ENCODE results near the gene CFAP73. TPM values are rescaled to one million over a fixed set of nuclear protein-coding genes. Genes with fewer than 3 reads are reported as not detected.

The CFAP73 gene
- total RNA-seq = under 1 TPM in 1 of 3 donors, not detected in 2; 0.29 TPM

- peaks cover 0 to 8% of the 10 kb centered on the region in 2 donors for H3K27me3 ChIP-seq
- TF ChIP-seq CTCF (IDR thresholded peaks at IDR 0.05) (no peak), POLR2AphosphoS5 (IDR thresholded peaks at IDR 0.05) (no peak), POLR2A (IDR thresholded peaks at IDR 0.05) (no peak)
- no peaks in the 10 kb centered on the region for H3K4me1 ChIP-seq
- H3K36me3 ChIP-seq = no peaks in the 10 kb centered on the region
- intact Hi-C loops (cut with DNase I; ENCODE audit: low total_unique reads) = no loop called here
- H3K27ac ChIP-seq = peak within 1 kb of the TSS; percentile 65 to 77
- H3K4me3 ChIP-seq = peak within 1 kb of the TSS in 2 of 3 donors; percentile 20 to 25
- no peaks in the 10 kb centered on the region for H3K9me3 ChIP-seq
- DNase-seq (ENCODE audit: low spot score in 2 of 2) = peak; percentile 65 to 84
Measured at GRCh38 chr12:113149361-113150150, at the start of gene CFAP73. Gene CFAP73, plus strand, starts transcription at chr12:113149724. Its CDS starts 134 bp downstream, at chr12:113149858.

DNA sequence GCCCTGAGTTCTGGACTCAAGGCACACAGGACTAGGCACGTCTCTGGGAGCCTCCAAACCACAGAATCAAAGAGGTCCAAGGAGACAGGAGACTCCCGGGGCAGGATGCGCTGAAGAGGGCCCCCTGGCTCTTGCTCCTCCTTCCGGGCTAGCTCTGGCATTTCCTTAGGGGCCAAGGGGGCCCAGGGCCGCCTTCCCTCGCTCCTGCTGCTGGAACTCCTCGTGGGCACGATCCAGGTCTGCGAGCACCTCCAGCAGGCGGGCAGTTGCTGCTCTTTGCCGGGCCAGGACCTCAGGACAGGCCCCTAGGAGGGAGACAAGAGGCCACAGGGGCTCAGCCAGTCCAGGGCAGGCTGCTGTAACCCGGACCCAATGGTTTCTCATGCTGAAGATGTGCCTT lies 49.8 kb upstream of the CFAP73 start:
- no peak overlapping the region for H3K4me3 ChIP-seq
- no peaks in the 10 kb centered on the region for H3K27me3 ChIP-seq
- H3K9me3 ChIP-seq = no peaks in the 10 kb centered on the region
- no peak for DNase-seq (ENCODE audit: low spot score in 2 of 2)
- no peaks in the 10 kb centered on the region for H3K36me3 ChIP-seq
- H3K27ac ChIP-seq = peak overlapping the region in 1 of 2 donors; percentile 68
- no peaks in the 10 kb centered on the region for H3K4me1 ChIP-seq
- intact Hi-C loops (cut with DNase I; ENCODE audit: low total_unique reads) = no loop called here
- TF ChIP-seq CTCF (IDR thresholded peaks at IDR 0.05) = no peak
- TF ChIP-seq POLR2AphosphoS5 (IDR thresholded peaks at IDR 0.05) = no peak
- no peak for TF ChIP-seq POLR2A (IDR thresholded peaks at IDR 0.05)

GRCh38 chr12:113101751-113102150 lies 47.8 kb upstream of the CFAP73 start:
- Histone ChIP-seq H3K27me3 (no peaks in the 10 kb centered on the region), H3K4me1 (no peaks in the 10 kb centered on the region), H3K36me3 (no peaks in the 10 kb centered on the region), H3K27ac (no peak overlapping the region), H3K4me3 (no peak overlapping the region), H3K9me3 (no peaks in the 10 kb centered on the region)
- DNase-seq (ENCODE audit: low spot score in 2 of 2) = no peak
- TF ChIP-seq CTCF (IDR thresholded peaks at IDR 0.05) (no peak), POLR2A (IDR thresholded peaks at IDR 0.05) (no peak), POLR2AphosphoS5 (IDR thresholded peaks at IDR 0.05) (no peak)
- intact Hi-C loops (cut with DNase I; ENCODE audit: low total_unique reads) = no loop called here

DNA sequence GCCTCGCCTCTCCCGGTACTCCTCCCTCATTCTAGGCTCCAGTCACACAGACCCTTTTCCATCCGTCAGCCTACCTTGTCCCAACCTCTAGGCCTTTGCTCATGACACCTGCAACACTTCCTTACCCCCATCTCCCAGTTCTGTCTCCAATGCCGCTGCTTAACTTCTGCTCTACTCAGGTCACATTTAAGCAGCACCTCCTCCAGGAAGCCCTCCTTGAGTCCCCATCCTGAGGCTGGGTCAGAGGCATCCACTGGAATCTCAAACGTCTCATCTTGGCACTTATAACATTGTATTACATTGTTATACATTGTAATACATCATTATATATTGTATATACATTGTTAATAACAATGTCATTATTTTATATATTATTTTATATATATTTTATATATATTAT lies 46.7 kb upstream of the CFAP73 start:
- Histone ChIP-seq H3K36me3 (no peaks in the 10 kb centered on the region), H3K4me1 (no peaks in the 10 kb centered on the region), H3K9me3 (no peaks in the 10 kb centered on the region), H3K27me3 (no peaks in the 10 kb centered on the region), H3K4me3 (no peak overlapping the region), H3K27ac (no peak overlapping the region)
- DNase-seq (ENCODE audit: low spot score in 2 of 2) = no peak
- intact Hi-C loops (cut with DNase I; ENCODE audit: low total_unique reads) = no loop called here
- no peak for TF ChIP-seq CTCF (IDR thresholded peaks at IDR 0.05)
- TF ChIP-seq POLR2A (IDR thresholded peaks at IDR 0.05) = no peak
- TF ChIP-seq POLR2AphosphoS5 (IDR thresholded peaks at IDR 0.05) = no peak

DNA sequence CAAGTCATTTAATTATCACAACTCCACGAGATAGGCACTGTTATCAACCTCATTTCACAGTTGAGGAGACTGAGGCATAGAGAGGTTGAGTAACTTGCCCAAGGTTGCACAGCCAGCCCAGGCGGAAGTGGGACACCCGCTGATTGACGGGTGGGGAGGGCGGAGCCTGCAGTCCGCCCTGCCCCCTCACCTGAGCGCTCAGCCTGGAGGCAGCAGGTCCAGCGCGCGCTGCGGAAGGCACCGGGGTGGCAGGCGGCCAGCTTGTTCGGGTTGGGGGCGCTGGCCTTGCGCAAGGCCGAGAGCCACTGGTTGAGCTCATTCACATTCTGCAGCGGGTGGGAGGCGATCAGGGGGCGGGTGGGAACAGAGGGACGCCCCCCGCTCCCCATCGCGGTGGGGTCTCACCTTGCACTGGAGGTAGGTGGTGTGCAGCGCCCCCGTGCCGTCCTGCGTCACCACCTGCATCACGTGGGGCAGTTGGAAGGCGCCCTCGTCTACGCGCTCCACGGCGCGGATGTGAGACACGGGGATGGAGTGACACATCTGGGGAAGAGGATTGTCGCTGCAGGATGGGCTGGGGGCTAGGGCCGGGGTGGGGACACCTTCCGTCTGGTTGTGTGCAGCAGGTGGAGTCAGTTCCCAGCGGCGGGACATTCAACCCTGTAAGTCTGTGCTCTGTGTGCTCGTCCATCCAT lies 45.6 kb upstream of the CFAP73 start:
- H3K9me3 ChIP-seq = no peaks in the 10 kb centered on the region
- H3K36me3 ChIP-seq = no peaks in the 10 kb centered on the region
- no peaks in the 10 kb centered on the region for H3K27me3 ChIP-seq
- H3K4me3 ChIP-seq = peak overlapping the region in 2 of 3 donors; percentile 22 to 27
- H3K4me1 ChIP-seq = no peaks in the 10 kb centered on the region
- DNase-seq (ENCODE audit: low spot score in 2 of 2) = no peak
- no peak for TF ChIP-seq CTCF (IDR thresholded peaks at IDR 0.05)
- TF ChIP-seq POLR2A (IDR thresholded peaks at IDR 0.05) = no peak
- no peak for TF ChIP-seq POLR2AphosphoS5 (IDR thresholded peaks at IDR 0.05)
- no peak overlapping the region for H3K27ac ChIP-seq
- intact Hi-C loops (cut with DNase I; ENCODE audit: low total_unique reads) = no loop called here

Measured in breast epithelium (tissue), 4 donors.